AG10803 (cell line): ENCODE results near the gene EGFR.

Experiments
- DNase-seq: peaks from one replicate; pipeline ENCODE4 v3.0.0; 2010; ENCODE audit warnings: low read depth
- H3K4me3 ChIP-seq: 2 replicates; pipeline ENCODE4 v1.5.1; 2011; ENCODE audit warnings: mild to moderate bottlenecking, low read length, control low read depth
- TF ChIP-seq, protein P1 (sequence below): conservative IDR thresholded peaks from 2 replicates; pipeline ENCODE4 v1.5.1; 2011; ENCODE audit warnings: mild to moderate bottlenecking, low read length, control low read depth, inconsistent platforms

Gene EGFR

DNA sequence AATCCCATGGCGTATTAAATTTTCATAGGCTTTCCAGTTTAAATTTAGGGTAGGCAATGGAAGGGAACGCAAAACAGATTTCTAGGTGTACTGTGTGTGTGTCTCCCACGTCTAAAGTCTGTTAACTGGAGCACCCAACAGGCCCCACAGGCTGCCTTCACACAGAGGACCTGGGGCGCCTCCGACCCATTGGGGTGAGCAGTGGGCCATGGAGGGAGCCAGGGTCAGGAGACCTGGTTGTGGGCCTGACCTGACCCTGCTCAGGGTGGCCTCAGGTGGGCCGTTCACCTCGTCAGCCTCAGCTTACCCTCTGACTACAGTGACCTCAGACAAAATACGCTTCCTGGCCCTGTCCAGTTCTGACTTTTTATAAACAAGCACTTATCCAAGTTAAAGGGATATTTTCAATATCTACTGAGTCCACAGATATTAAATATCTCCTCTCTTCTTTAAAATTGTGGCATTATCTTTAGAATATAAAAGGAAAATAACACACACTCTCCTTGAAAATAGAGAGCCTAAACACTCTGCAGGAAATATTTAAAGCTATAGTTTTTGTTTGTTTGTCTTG, 159.6 kb downstream of the EGFR start:
- no peak for DNase-seq
- no peak overlapping the region for H3K4me3 ChIP-seq
- TF ChIP-seq, protein P1, sequence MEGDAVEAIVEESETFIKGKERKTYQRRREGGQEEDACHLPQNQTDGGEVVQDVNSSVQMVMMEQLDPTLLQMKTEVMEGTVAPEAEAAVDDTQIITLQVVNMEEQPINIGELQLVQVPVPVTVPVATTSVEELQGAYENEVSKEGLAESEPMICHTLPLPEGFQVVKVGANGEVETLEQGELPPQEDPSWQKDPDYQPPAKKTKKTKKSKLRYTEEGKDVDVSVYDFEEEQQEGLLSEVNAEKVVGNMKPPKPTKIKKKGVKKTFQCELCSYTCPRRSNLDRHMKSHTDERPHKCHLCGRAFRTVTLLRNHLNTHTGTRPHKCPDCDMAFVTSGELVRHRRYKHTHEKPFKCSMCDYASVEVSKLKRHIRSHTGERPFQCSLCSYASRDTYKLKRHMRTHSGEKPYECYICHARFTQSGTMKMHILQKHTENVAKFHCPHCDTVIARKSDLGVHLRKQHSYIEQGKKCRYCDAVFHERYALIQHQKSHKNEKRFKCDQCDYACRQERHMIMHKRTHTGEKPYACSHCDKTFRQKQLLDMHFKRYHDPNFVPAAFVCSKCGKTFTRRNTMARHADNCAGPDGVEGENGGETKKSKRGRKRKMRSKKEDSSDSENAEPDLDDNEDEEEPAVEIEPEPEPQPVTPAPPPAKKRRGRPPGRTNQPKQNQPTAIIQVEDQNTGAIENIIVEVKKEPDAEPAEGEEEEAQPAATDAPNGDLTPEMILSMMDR: no peak

DNA sequence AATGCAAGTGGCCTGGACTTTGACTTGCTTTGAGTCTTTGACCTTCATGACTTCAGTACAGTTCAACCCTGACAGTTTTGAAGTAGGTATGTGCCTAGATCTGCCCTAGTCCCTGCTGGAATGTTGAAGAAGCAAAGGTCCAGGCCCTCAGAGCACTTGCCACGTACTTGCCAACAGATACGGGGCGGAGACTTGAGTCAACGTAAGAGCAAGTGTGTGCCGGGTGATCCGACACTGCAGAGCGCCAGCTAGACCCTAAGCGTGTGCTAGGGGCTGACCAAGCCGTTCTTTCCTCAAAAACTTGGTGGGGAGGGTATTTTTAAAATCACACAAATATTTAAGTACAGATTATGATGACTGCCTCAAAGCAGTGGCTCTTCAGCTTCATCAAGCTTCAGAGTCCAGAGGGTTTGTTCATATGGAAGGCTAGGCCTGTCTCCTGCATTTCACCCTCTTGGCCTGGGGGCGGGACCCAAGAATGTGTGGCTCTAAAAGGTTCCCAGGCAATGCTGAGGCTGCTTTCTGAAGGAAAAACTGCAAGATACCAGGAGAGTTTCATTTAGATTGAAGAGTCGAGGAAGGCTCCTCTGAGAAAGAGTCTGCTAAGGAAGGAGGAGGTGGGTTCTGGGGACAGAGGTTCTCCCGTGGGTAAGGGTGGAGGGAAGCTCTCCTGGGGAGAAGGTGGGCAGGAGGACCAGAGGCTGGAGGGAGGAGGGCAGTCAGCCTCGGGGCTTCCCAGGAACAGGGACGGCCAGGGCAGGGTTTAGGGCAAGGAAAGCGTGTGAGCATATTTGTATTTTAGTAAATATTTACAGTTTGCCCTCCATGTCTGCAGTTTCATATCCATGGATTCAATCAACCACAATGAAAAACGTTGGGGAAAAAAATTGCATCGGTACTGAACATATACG, 160.3 kb downstream of the EGFR start:
- TF ChIP-seq, protein P1: no peak
- H3K4me3 ChIP-seq: no peak overlapping the region
- no peak for DNase-seq

DNA sequence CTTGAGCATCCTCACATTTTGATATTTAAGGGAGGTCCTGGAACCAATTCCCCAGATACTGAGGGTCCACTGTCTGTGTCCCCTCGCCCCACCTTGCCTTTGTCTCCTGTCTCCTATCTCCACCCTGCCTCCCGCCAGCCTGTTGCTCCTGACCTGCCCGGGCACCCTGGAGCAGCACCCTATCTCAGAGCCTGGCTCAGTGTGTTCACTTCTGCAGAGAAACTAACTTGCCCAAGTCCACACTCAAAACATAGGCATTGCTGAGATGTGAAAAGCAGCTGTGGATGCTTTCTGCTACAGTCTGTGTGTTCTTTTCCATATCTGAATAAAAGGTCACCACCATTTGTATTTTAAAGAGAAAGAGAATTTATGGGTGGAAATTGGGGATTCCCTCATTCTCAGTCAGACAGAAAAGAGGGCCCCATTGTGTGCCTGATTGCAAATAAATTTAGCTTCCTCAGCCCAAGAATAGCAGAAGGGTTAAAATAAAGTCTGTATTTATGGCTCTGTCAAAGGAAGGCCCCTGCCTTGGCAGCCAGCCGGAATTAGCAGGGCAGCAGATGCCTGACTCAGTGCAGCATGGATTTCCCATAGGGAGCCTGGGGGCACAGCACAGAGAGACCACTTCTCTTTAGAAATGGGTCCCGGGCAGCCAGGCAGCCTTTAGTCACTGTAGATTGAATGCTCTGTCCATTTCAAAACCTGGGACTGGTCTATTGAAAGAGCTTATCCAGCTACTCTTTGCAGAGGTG, 161.3 kb downstream of the EGFR start:
- DNase-seq: no peak
- H3K4me3 ChIP-seq: no peak overlapping the region
- TF ChIP-seq, protein P1: no peak

GRCh38 chr7:55180963-55181542, 162.2 kb downstream of the EGFR start:
- no peak overlapping the region for H3K4me3 ChIP-seq
- no peak for DNase-seq
- TF ChIP-seq, protein P1: no peak

DNA sequence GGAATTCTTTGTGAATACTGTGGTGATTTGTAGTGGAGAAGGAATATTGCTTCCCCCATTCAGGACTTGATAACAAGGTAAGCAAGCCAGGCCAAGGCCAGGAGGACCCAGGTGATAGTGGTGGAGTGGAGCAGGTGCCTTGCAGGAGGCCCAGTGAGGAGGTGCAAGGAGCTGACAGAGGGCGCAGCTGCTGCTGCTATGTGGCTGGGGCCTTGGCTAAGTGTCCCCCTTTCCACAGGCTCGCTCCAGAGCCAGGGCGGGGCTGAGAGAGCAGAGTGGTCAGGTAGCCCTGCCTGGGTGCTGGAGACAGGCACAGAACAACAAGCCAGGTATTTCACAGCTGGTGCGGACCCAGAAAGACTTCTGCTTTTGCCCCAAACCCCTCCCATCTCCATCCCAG, 162.9 kb downstream of the EGFR start:
- no peak for DNase-seq
- H3K4me3 ChIP-seq: no peak overlapping the region
- TF ChIP-seq, protein P1: no peak

- H3K4me3 ChIP-seq: no peak overlapping the region
- TF ChIP-seq, protein P1: no peak
- DNase-seq: no peak
Measured at GRCh38 chr7:55183897-55184296, 165.1 kb downstream of the EGFR start.
